Cardiac muscle cell (in vitro differentiated cells and primary cell): Measurements from ENCODE around the gene ARPC1A. TPM values are rescaled to one million over a fixed set of nuclear protein-coding genes. Genes with fewer than 3 reads are reported as not detected.
"Not testable (repeated sequence)": the region's sequence is repeated elsewhere in the genome, so short reads cannot be mapped to it uniquely, and the experiment has no call there.

Experiments used
- DNase-seq, 2 donors: peaks; one replicate each; pipeline versions ENCODE4 v3.0.0 to v3.0.0-alpha.2; 2010 to 2017; ENCODE audit warnings: low read depth in 1 of 2, low spot score in 1 of 2
- H3K27ac ChIP-seq: fragments of 200-600 bp; sonication (generic); 2 replicates; pipeline ENCODE4 v1.5.1; 2016
- H3K27me3 ChIP-seq: fragments of 200-600 bp; sonication (generic); 2 replicates; pipeline ENCODE4 v1.6.0; 2016; ENCODE audit warnings: control low read depth
- H3K36me3 ChIP-seq: fragments of 200-600 bp; sonication (generic); 2 replicates; pipeline ENCODE4 v1.5.1; 2016; ENCODE audit warnings: control low read depth
- H3K4me1 ChIP-seq: fragments of 200-600 bp; sonication (generic); 2 replicates; pipeline ENCODE4 v1.8.1; 2017; ENCODE audit warnings: low read depth, mild to moderate bottlenecking, mixed run types
- H3K4me3 ChIP-seq: fragments of 200-600 bp; sonication (generic); 2 replicates; pipeline ENCODE4 v1.5.1; 2016; ENCODE audit warnings: mild to moderate bottlenecking
- H3K9me3 ChIP-seq: fragments of 200-600 bp; sonication (generic); 2 replicates; pipeline ENCODE4 v1.5.1; 2017; ENCODE audit warnings: low read depth, mild to moderate bottlenecking, control low read depth
- polyA plus RNA-seq: library from polyadenylated mRNA; unstranded; fragments of >200 nt; fragmentation: Nextera tagmentation; extraction: Ambion mirVana; gene quantifications from 2 replicates; pipeline ENCODE4 v1.2.1, GENCODE V29; 2016
- total RNA-seq: library from RNA; depleted of rRNA; stranded (reverse); fragments of >200 nt; gene quantifications from 2 replicates; pipeline ENCODE4 v1.2.3, GENCODE V29; 2016
- TF ChIP-seq, protein P1 (sequence below): IDR thresholded peaks from 2 replicates; pipeline ENCODE4 v1.5.1; 2012; ENCODE audit warnings: low read depth, mild to moderate bottlenecking, low read length

The ARPC1A gene
- total and polyA plus RNA-seq, 2 experiments from 2014 or later = 198 to 331 TPM

DNA sequence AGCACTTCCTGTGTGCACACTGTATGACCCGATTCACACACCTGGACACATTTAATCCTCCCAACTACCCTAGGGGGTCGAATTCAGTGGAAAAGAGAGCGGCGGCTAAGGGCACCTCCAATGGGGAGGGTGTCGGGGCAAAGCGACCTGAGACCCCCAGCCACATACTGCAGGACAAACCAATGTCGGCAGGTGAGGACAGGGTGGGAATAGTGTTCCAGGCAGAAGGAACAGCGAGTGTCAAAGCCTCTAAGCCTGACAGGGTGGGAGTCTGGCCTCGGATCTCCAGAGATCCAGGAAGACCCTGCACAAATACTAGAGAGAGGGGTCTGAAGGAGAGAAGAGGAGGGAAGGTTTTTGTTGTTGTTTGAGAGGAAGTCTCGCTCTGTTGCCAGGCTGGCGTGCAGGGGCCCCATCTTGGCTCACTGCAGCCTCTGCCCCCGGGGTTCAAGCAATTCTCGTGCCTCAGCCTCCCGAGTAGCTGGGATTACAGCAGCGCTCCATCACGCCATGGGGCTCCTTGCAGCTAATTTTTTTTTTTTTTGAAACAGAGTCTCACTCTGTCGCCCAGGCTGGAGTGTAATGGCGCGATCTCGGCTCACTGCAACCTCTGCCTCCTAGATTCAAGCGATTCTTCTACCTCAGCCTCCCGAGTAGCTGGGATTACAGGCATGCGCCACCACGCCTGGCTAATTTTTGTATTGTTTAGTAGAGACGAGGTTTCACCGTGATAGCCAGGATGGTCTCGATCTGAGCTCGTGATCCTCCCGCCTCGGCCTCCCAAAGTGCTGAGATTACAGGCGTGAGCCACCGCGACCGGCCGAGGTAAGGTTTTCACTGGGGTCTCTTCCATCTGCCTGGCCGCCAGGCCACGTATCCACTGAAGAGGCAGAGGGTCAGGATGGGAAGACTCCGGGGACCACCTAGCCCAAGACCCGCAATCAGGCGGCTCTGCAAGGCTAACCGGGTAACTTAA is 47.7 kb downstream of the ARPC1A start:
- Histone ChIP-seq H3K4me3 (peak overlapping the region; percentile 87), H3K9me3 (no peaks in the 10 kb centered on the region), H3K36me3 (no peaks in the 10 kb centered on the region), H3K27me3 (no peaks in the 10 kb centered on the region), H3K27ac (peak overlapping the region; percentile 65), H3K4me1 (peaks cover 9% of the 10 kb centered on the region)
- no peak for DNase-seq
- TF ChIP-seq, protein P1, sequence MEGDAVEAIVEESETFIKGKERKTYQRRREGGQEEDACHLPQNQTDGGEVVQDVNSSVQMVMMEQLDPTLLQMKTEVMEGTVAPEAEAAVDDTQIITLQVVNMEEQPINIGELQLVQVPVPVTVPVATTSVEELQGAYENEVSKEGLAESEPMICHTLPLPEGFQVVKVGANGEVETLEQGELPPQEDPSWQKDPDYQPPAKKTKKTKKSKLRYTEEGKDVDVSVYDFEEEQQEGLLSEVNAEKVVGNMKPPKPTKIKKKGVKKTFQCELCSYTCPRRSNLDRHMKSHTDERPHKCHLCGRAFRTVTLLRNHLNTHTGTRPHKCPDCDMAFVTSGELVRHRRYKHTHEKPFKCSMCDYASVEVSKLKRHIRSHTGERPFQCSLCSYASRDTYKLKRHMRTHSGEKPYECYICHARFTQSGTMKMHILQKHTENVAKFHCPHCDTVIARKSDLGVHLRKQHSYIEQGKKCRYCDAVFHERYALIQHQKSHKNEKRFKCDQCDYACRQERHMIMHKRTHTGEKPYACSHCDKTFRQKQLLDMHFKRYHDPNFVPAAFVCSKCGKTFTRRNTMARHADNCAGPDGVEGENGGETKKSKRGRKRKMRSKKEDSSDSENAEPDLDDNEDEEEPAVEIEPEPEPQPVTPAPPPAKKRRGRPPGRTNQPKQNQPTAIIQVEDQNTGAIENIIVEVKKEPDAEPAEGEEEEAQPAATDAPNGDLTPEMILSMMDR = no peak

DNA sequence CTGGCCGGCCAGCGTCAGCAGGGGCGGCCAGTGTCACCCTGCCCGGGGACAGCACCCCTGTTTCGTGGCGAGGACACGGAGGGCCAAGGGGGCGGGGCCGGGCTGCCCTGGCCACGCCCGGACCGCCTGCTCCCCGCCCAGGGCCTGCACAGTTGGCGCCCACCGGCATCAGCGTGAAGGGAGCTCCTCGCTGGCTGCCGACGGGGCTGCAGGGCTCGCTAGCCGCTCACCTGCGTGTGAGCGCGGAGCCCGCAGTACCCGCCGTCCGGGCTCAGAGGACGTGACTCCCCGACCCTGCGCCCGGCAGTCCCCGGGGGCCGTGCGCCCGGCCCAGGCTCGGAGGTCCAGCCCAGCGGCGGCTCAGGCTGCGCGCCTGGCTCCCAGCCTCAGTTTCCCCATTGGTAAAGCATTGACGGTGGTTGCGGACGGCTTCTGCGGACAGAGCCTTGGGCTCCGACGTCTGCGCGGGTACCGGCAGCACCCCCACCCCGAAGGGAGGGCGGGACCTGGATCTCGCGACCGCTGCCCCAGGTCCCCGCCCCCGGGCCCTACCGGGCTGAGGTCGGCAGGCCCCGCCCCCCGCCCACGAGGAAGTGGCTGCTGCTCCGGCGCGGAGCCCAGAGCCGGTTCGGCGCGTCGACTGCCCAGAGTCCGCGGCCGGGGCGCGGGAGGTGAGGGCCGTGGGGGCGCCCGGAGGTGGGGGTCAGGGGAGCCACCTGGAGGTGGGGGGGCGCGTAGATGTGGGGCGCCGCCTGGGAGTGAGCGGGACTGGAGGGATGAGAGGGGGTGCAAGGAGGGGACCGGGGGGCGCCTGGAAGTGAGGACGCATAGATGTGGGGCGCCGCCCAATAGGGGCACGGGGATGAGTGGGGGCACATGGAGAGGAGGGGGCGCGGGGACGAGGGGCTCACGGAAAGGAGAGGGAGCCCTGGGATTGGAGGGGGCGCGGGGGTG is 48.7 kb downstream of the ARPC1A start, which contains the start of gene ARPC1B:
Gene ARPC1B, plus strand, starts transcription at position 620 of the 954 bp plus-strand sequence. CDS start 10,985 bp downstream, outside the sequence.
- Histone ChIP-seq H3K9me3 (no peaks in the 10 kb centered on the region), H3K4me1 (peaks cover 9% of the 10 kb centered on the region), H3K27me3 (no peaks in the 10 kb centered on the region), H3K4me3 (peak within 1 kb of the TSS; percentile 87), H3K36me3 (no peaks in the 10 kb centered on the region), H3K27ac (no peak within 1 kb of the TSS)
- TF ChIP-seq, protein P1 = no peak
- DNase-seq = peak; percentile 83 to 85

DNA sequence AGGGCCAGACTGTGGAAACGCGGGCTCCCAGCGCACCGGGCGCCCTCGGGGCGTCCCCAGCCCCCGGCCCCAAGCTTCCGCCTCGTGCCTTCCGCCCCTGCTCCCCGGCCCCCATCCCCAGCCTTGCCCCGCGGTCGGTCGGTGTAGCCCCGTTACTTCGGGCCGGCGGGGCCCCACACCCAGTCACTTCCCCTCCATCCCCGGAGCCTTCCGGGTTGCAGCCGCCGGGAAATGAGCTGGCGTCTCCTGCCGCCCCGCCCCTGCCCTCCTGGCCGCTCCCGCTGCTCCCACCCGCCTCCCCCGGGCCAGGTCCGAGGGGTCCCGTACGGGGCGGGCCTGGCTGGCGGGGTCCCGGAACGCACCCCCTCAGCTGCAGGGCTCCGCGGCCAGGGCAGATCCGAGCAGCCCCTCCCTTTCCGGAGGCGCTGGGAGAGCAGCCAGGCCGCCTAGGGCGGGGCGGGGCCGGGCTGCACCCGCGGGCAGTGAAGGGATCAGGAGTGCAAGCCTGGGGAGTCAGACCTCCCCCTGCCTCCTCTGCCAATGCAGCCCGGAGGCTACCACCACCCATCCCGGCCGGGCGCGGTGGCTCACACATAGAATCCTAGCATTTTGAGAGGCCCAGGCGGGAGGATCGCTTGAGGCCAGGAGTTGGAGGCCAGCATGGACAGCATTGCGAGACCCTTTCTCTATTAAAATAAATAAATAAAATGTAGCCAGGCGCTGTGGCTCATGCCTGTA is 49.5 kb downstream of the ARPC1A start:
- H3K9me3 ChIP-seq = no peaks in the 10 kb centered on the region
- peak overlapping the region; percentile 87 for H3K4me3 ChIP-seq
- peak; percentile 53 to 79 for DNase-seq
- TF ChIP-seq, protein P1 = no peak
- no peaks in the 10 kb centered on the region for H3K27me3 ChIP-seq
- H3K36me3 ChIP-seq = no peaks in the 10 kb centered on the region
- peaks cover 9% of the 10 kb centered on the region for H3K4me1 ChIP-seq
- no peak overlapping the region for H3K27ac ChIP-seq

DNA sequence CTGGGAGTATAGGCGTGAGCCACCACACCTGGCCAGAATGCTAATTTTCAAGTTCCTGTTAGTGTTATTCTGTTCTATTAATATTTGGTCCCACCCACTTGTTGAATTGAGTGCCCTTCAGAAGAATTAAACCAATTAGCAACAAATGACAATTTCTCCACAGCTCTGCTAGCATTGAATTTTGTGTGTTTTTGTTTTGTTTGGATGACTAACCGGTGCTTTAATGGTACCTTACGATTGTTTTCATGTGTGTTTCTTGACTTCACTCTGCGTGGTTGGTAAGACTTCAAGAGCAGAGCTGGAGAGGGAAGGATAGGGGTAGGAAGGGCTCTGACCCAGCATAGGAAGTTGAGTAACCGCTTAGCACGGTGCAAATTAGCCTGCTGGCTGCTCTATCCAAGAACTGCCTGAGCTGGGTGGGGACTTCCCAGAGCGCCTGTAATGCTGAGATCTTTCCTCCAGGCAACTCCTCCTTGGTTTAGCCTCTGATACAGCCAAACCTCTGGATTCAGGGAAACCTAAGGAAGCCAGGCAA is 53.4 kb downstream of the ARPC1A start:
- H3K27me3 ChIP-seq = no peaks in the 10 kb centered on the region
- TF ChIP-seq, protein P1 = no peak
- no peak overlapping the region for H3K4me3 ChIP-seq
- no peak overlapping the region for H3K27ac ChIP-seq
- H3K9me3 ChIP-seq = no peaks in the 10 kb centered on the region
- H3K4me1 ChIP-seq = no peaks in the 10 kb centered on the region
- H3K36me3 ChIP-seq = no peaks in the 10 kb centered on the region
- DNase-seq = peak in 1 of 2 donors; percentile 94

DNA sequence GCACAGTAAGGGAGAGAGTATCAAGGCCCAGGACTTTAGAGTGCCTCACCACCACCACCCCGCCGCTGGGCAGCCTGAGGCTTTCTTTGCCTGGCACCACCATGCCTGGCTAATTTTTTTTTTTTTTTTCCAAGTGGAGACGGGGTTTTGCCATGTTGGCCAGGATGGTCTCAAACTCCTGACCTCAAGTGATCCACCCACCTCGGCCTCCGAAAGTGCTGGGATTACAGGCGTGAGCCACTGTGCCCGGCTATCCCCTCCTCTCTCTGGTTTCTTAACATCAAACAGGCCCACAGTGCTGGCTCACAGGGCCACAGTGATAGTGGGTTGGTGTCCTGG is 54.0 kb downstream of the ARPC1A start:
- H3K4me1 ChIP-seq, H3K9me3 ChIP-seq, H3K4me3 ChIP-seq, H3K27me3 ChIP-seq, H3K36me3 ChIP-seq, DNase-seq: not testable (repeated sequence)
- H3K27ac ChIP-seq = peak overlapping the region; percentile 12
